CD4-positive, alpha-beta T cell treated with Interleukin-21 for 1 hour (primary cell): Measurements from ENCODE around the gene GCLC.
"Not testable (repeated sequence)": the region's sequence is repeated elsewhere in the genome, so short reads cannot be mapped to it uniquely, and the experiment has no call there.

Experiments used
- DNase-seq: peaks from one replicate; pipeline ENCODE4 v3.0.0-alpha.2; 2020

The GCLC gene

DNA sequence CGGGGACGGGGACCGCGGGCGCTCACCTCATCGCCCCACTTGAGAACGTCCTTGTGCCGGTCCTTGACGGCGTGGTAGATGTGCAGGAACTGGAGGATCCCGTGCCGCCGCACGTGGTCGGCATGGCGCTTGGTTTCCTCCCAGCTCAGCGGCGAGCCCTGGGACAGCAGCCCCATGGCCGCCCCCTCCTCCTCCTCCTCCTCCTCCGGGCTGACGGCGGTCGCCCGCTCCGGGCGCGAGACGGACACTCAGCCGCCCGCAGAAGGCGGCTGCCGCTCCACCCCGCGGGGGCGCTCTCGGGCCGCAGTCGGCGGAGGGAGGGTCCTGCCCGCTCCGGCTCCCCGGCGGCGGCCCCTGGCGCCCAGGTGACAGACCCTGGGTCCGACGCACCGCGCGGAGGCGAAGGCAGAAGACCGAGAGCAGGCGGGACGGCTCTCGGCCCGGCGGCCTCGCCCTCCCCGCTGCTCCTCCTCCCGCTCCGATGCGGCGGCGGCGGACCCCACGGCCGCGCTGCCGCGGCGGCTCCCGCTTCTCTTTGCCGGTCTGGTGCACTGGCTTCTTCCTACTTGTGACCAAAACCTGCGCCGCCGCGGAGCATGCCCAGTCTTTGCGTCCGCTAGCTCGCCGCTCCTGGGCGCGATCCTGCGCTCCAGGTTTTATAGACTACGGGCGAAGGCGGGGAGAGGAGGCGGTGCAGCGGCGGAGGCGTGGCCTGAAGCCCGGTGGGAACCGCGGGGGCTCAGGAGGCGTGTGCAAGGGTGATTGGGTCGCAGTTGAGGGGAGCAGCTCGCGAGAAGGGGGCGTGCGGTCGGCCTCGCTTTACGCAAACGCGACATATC is at the start of gene GCLC:
Gene GCLC (minus strand): TSS at position 632 of the 839 bp plus-strand sequence. CDS start 456 bp downstream, at position 176.
- peak; percentile 91 for DNase-seq

DNA sequence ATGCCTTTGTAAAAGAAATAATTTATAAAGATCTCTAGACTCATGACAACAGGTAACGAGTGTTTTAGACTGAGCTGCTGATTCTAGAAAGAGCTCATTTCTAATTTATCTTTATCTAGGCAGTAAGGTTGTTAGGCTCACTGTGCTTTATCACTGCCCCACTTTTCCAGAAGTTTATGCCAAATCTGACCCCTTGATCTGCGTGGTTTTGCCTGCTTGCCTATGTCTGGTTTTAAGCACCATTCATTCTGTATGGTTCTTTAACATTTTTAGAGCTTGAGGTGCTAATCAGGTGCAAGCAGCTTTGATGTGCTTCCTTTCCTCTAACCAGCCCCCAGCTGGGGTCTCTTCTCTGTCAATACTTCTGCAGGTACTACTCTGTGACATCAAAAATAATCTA is 49.7 kb upstream of the GCLC start:
- no peak for DNase-seq

DNA sequence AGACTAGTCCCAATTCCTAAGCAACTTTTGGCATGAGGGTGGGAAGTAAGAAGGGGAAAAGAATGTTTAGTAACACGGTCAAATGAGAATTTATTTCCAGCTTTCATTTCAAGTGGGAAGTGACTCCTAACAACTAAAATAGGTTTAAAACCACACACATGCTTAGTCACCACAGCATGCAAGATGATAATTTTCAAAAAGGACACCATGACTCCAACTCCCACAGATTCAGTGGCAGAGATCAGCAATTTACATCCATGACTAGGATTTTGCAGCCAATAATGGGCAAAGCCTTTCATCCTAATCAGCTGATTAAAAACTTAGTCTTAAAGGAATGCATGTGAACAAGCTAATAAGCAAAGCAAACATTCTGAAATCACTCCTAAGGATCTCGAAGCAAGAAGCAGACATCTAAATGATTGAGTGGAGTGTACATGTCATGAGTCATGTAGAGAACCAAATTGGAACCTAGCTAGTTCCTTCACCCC is 48.1 kb upstream of the GCLC start:
- no peak for DNase-seq

DNA sequence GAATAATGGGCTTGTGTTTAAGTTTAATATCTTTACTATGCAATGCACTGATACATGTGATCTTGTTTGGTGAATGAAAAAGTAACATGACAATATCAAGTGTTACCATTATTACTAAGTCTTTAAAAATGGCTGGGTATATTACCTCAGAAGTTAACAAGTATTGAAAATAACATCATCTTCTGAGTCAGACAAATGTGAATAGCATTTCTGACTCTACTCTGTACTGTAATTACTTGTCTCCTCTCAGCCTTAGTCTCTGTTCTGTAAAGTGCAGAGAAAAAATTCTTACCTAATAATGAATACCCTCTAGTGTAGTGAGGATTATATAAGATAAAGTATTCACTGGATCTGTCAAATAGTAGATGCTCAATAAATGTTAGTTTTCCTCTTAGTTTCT is 47.0 kb upstream of the GCLC start:
- no peak for DNase-seq

DNA sequence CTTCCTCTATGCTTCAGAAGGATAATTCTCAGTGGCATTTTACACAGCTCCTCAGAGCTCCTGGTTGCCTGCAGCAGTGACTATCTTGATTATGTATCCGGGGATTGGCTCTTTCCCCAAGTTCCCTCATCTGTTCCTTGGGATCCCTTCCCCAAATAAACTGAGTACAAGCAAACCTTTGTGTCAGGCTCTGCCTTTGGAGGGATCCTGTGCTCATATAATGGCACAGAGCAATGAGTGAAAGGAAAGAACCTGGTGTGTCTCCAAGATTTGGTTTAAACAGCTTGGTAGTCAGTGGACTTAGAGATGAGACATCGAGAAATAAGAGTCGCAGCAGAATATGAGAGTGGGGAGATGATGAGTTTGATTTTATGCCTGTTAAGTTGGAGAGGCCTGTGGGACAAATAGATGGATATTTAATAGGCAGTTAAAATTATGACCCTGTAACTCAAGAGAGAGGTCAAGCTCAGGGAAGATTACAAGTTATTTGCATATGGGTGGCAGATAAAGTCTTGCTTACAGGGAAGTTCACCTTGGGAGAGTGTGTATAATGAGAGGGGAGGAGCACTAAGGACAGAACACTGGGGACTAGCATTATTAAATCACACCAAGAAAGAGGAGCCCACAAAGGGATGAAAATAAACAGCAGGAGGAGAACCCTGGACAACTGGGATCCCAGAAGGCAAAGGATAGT is 44.1 kb upstream of the GCLC start:
- DNase-seq = no peak

DNA sequence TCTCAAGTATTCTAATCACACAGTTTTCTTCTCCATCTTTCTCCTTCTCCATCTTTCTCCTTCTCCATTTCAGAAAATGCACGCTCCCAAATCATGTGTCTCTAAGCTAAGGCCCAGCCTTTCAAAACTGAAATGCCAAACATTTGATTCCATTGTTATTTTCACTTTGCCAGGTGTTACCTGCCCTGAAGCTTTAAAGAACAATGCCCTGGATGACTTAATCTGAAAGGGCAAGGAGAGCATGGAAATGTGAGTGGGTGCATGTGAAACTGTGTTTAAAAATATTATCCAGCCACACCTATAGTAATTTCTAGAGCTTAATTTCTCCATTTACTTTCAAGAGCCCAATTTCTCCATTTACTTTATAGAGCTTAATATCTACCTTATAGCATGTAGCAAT is 42.4 kb upstream of the GCLC start:
- no peak for DNase-seq

DNA sequence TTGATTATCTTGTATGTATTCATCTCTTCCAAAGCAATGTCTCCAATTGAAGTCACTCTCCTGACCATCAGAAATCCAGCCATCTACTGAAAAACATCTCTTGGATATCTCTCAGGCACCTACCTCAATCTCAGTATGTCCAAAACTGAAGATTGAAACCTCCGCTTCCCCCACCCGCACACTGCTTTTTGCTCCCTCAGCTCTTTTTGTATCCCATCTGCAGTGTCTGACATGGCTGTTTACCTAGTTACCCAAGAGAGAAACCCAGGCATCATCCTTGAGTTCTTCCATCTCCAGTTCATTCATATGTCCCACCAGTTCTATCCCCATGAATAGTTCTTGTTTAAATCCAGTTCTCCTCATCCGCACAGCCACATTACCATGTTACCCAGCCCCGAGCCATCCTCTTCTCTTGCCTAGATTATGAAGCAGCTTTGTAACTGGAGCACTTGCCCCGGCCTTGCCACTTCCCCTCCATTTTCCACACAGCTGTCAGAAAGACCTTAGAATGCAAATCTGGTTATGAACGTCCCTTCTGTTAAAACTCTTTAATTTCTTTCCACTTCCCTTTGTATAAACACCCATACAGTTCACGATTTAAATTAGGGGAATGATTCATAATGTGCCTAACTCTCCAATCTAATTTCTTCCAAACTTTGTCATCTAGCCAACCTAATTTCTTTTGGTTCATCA is 40.5 kb upstream of the GCLC start:
- DNase-seq = no peak

DNA sequence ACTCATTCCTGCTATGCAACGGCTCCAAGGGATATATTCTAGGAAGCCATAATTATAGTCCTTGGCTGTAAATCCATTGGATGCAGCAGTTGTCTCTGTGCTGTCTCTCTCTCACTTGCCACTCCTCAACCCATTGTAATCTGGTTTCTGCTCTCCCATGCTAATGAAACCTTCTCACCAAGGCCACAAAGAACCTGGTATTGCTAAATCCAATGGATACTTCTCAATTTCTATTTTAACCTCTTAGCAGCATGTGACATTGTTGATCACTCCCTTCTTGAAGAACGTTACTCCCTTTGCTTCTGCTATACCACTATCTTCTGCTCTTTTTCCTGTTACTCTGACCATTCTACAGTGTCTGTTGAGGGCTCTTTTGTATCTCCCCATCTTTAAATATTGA is 39.8 kb upstream of the GCLC start:
- no peak for DNase-seq

DNA sequence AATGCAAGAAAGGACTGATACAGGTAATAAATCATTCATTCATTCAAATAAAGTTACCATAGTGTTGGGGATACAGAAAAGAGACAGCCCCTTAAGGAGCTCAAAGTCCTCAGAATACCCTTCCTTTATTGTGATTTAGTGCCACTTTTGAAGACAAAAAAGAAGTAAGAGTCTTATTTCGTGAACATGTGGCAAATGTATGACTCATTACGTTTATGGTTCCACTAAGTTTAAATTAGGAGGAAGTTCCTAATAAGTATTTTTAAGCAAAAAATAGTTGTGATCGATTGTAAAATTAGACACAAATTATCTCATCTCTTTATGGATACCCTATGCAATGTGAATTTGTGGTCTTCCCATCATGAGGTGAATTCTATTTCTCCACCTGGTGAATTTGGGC is 38.5 kb upstream of the GCLC start:
- no peak for DNase-seq

DNA sequence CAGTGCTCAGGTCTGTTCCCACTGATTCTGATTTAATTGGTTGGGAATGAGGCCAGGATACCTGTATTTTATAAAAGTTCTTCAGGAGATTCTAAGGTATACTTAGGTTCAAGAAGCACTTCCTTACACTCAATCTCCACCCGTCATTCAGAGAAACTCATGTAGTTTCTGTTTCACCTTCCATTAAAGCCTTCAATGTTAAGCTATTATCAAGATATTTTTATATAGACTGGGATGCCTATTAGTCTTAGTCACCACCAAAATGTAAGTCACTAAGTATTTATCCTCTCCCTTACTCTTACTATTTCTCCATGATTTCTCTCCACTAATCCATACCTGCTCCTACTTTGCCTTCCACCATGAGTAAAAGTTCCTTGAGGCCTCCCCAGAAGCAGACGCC is 38.1 kb upstream of the GCLC start:
- DNase-seq = no peak

DNA sequence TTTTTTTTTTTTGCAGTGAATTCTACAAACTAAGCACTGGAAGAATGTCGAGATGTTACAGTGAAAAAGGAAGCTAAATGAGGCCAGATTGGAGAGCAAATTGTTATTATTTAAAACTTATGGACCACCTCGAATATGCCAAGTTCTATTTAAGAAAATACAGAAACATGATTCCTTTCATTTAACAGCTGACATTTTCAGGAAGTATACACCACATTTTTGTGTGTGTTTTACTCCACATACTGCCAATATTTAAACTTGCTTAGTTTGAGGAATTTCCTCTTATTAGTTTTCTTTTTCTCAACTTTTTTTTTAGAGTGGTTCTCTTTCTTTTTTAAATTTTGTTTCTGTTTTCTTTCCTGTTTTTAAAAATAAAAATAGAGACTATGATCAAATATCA is 37.0 kb upstream of the GCLC start:
- DNase-seq = no peak

DNA sequence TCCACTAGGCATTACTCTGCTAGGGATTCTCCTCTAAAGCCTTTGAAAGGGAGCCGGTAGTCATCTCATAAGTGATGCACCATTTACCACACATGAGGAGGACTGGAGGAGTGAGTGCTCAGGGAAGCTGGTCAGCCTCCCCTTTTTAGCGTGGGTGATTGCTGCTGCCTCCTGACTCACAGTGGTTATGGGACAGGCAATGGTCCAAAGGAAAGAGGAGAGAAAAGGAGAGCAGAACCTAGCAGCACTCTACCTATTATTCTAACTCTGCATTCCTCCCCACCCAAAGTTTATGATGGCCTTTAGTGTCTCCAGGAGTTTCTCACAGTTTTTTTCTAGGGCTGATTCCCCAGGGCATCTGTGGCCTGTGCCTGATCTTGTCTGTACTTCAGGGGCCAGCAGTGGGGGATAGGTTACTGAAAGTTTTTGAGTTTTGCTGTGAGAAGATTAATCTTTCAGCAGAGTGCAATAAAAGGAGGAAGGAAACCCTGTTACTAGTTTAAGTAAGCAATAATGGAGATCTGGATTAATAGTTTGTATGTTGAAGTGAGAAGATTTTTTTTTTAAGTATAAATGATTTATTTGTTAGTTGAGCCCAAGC is 36.4 kb upstream of the GCLC start:
- DNase-seq = no peak

DNA sequence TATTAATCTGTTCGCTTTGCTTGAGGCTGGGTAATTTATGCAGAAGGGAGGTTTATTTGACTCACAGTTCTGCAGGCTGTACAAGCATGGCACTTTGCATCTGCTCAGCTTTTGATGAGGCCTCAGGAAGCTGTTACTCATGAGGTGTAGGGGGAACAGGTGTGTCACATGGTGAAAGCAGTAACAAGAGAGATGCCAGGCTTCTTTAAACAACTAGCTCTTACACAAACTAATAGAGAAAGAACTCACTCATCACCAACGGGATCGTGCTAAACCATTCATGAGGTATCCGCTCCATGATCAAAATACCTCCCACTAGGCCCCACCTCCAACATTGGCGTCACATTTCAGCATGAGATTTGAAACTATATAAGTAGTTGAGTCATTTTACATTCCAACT is 34.4 kb upstream of the GCLC start:
- DNase-seq = no peak

DNA sequence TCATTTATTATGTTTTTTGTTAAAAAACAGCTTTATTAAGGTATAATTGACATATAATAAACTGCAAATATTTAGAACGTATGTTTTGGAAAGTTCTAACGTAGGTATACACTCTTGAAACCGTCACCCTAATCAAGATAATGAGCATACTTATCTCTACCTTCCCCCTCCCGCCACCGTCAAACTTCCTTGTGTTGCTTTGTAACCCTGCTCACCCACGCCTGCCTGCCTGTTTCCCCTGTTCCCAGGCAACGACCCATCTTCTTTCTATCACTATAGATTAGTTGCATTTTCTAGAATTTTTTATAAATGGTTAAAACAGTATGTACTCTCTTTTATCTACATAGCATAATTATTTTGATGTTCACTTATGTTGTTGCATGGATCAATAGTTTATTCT is 33.5 kb upstream of the GCLC start:
- no peak for DNase-seq

DNA sequence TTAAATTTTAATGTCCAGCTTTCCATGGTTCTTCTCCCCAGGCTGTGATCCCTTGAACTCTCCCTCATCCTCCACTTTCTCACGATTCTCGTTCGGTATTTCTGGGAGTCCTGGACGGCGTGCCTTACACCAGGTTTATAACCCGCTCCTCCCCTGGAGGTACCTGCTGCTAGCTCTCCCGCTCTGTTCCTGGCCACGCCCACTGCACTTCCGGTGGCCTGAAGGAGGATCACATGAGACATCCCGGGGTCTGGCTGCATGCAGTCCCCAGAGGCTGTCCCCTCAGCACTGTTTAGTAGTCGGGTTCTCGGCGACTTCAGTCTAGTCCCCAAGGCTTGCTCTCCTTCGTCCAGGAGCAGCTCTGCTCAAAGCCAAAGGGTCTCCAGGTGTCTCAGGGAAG is 28.4 kb upstream of the GCLC start:
- no peak for DNase-seq

DNA sequence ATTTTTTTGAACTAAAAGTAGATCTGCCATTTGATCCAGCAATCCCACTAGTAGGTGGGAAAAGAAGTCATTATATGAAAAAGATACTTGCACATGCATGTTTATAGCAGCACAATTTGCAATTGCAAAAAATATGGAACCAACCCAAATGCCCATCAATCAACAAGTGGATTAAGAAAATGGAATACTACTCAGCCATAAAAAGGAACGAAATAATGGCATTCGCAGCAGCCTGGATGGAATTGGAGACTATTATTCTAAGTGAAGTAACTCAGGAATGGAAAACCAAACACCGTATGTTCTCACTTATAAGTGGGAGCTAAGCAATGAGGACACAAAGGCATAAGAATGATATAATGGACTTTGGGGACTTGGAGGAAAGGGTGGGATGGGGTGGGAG is 27.5 kb upstream of the GCLC start:
- not testable (repeated sequence) for DNase-seq

DNA sequence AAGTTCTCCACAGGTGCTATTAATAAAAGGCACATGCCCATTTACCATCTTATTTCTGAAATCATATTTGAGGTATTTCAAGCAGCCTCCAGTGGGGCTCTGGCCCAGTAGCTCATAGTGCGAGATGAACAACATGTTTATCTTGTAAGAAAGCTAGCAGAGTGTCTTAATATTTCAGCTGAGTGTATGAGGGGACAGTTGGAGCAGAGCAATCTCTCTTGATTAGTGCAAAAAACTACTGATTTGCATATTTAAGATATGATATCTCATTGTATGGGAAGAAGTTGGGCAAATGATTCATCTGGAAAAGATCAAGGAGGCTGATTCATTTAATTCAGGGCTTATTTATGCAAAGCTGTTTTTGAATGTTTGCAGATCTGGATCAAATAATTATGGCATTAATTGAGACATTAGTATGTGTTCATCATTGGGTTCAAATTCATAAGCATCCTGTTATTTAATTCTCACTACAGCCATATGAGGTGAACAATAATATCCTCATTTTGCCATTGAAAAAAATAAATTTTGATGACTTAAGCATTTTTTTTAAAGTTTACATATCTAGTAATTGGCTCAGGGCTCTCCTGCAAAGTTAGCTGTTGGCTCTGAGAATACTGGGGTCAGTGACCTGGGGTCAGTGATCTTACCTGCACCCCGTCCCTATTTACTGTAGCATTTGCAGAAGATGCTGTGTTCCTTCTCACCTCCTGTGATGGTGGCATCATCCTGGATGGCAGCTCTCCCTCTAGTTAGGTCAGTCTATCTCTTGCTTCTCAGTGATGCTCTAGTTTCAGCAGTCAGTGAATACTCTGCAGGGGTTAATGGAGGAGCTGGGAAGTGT is 24.1 kb upstream of the GCLC start:
- no peak for DNase-seq

DNA sequence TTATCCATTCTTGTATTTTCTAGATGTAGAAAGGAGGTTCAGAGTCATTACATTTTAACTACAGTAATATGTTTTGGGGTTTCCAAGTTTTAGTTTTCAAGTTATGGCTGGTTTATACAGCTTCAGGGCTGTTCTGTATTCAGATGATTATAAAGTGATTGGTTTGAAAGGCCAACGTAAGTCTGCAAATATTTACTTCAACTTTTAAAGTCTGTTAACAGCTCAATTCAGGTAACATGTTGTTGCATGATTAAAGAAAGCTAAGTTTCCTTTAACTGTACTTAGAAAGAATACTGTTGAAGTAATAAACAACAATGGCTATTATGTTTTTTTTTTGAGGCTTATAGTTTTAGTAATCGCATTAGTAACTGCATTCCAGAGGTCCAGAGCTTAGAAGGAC is 22.8 kb upstream of the GCLC start:
- no peak for DNase-seq

DNA sequence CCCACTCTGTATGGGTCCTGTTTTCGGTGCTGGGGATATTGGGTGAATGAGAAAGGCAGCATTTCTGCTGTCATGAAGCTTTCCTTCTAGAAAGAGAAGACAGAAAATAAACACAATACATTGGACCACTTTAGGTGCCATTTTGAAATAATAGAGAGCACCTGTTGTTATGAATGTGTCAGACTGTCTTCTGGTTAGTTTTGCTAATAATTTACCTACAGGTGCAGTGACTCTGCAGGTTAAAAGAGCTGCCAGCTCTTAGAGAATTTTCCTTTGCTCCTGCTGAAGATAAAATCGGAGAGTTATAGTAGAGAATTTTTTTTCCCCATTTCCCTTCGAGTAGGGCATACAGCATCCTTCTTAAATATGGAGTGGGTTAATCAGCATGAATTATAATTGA is 21.9 kb upstream of the GCLC start:
- no peak for DNase-seq

DNA sequence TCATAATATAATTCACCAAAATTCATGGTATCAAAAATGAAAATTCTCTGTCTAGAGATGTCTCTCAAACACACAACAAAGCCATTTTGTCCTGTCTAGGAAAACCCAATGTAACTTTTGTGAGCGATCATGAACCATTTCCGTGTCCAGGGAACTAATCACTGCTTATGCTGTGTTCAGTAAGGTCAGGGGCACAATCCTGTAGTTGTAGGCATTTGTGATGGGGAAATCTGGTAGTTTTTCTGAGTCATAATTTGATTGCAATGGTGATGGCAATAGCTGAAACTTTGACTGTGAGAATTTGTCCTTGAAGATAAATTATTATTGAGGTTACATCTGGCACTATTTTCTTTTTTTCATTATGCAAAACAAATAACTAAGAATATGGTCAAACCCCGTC is 21.0 kb upstream of the GCLC start:
- no peak for DNase-seq

DNA sequence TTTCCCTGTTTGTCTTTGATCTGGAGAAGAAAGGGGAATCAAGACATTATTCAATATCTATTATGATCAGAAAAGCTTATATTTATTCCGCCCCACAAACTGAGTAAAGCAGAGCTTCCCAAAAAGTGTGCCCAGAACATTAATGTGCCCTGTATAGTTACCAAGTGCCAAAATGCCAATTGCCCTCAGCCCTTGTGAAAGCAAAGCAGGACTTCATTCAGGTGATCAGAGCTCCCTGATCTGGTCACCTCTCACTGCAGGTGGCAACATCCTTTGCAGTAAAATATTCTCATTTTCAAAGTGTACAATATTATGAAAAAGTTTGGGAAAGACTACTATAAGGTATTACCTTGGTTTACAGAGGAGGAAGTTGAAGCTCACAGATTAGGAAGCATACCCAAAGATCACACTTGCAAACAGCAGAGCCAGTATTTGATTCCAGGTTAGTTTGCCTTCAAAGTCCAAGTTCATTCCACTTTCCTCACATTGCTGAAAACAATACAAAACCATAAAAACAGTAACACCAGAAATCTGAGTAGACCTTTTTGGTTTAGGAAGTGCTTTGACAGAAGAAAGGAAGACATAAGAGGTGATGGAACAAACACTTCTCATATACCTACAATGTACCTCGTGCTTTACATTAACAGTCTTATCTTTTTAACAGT is 19.6 kb upstream of the GCLC start:
- DNase-seq = no peak
